Activated CD8-positive, alpha-beta memory T cell treated with anti-CD3 and anti-CD28 coated beads, Interleukin-2, amount 50 U/mL, for 1 hour (primary cell): ENCODE measurements around the gene DYRK1A.

Source experiments
- DNase-seq: peaks from one replicate; pipeline ENCODE4 v3.0.0-alpha.2; 2020; ENCODE audit errors: extremely low read depth

The DYRK1A gene

DNA sequence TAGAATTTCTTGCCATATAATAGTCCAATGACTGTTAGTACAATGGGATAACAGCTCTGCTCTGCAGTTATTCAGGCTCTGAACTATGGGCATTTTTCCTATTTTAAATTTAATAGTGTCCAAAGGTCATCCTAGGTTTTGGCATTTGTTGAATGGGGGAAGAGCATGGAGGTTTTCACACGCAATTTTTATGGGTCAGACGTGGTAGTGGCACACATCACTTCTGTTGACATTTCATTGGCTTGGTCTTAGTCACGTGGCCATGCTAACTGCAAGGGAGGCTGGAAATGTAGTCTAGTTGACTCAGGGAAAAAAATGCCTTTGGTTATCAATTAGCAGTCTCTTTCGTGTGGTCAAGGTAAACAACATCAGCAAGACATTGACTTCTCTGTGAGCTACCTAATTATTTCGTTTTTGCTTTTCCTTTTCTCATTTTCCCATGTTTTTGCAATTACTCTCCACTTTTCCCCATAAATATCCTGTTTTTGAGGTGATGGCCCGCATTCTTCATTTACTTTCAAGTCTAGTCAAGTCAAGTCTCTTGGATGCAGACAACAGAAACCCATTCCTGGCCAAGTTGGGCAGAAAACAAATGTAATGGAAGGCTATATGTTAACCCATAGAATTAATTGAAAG, 82.8 kb downstream of the DYRK1A start:
- no peak for DNase-seq

DNA sequence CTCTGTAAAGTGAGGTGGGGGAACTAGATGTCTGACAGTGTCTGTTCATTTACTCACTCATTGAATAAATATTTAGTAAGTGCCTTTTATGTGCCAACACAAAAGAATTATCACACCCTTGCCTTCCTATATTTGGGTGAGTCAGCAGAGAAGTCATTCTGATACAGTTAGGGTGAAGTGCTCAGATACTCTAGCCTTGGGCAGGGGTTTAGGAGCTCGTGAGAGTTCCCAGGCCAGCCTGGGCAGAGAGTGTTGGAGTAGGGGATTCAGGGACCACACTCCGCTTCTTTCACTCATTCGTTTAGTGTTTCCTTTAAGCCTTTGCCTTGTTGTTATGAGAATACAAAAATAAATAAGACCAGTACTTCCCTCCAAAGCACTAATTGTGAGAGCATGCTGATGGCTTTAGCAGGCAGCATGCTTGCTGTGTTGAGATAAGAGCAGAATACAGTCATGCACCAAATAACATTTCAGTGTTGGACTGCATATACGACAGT, 83.9 kb downstream of the DYRK1A start:
- DNase-seq = no peak

DNA sequence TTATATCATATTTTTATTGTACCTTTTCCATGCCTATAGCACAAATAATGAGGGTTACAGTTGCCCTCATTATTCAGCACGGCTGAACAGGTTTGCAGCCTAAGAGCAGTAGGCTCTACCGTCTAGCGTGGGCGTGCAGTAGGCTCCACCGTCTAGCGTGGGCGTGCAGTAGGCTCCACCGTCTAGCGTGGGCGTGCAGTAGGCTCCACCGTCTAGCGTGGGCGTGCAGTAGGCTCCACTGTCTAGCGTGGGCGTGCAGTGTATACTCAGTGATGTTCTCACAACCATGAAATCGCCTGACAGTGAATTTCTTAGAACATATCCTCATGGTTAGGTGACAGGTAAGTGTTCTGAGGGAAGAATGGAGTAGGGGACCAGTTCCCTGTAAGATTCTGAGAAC, 84.9 kb downstream of the DYRK1A start:
- no peak for DNase-seq

DNA sequence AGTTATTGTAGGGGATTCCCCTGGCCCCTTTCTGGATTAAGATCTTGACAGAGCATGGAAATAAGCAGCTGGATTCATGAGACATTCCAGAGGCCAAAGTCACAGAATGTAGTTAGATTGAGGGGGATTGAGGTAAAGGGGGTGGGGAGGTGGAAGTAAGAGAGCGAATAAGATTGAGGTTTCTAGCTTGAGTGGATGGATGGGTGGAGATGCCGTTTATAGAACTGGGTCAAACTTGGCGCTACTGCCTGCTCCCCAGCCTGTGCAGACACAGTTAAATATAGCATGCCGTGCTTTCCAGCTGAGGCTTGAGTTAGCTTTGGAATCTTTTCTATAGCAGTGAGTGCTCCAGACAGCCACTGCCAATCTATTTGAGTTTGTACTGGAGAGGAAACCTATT, 85.7 kb downstream of the DYRK1A start:
- DNase-seq = no peak

DNA sequence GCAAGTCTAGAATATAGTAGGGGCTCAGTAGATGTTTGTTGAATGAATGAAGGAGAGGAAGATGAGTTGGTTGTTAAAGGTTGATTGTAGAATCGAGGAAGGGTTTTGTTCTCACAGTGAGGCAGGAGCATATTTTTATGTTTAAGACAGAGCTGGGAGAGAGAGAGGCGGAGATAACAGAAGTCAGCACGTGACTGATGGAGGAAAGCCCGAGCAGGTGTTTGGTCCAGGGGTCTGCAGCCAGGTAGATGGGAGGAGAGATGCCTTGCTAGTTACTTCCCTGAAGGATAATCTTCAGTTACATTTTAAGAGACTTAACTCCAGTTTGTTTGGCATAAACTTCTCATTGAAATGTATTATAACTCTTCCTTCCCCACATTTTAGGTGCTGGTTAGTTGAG, 86.8 kb downstream of the DYRK1A start:
- DNase-seq = no peak

DNA sequence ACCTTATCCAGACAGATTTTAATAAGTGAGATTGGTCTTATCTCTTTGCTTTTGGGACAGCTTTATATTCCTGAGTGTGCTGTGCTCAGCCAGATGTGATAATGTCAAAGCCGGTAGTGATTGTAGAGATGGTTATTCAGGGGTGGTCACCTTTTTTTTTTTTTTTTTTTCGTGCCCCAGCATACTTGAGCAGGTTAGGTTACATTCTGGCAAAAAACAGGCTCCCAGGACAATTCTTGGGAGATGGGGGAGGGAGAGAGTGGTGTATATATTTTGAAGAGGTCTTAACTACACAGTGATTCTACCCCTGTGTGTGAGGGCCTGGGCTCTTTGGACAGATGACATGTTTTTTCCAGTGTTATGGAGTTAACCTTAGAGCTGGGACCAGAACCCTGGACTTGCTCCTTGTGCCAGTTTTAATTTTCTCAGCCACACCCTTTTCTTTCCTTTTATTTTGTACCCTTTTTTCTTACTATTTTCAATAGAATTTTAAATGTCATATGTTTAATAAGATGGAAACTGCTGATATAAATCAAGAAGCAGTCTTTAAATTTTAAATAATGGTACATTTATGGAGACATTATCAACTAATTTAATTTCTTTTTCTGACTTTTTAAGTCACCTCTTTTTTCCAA, 88.4 kb downstream of the DYRK1A start:
- no peak for DNase-seq

DNA sequence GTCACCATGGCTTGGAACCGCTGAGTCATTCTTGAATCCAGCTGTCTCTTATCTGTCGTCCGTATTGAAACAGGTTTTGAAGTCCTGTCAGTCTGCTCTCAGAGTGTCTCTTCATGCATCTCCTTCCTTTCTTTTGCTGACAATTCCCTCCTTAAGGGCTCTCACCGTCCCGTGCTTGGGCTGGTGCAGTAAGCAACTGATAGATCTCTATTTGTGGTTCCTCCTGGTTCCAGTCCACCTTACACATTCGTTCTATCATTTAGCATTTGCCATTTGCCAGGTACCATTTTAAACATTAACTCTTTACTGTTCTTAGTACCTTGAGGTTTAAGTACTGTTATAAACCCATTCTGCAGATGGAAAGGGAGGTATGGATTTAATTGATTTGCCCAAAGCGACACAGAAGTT, 88.9 kb downstream of the DYRK1A start:
- no peak for DNase-seq

DNA sequence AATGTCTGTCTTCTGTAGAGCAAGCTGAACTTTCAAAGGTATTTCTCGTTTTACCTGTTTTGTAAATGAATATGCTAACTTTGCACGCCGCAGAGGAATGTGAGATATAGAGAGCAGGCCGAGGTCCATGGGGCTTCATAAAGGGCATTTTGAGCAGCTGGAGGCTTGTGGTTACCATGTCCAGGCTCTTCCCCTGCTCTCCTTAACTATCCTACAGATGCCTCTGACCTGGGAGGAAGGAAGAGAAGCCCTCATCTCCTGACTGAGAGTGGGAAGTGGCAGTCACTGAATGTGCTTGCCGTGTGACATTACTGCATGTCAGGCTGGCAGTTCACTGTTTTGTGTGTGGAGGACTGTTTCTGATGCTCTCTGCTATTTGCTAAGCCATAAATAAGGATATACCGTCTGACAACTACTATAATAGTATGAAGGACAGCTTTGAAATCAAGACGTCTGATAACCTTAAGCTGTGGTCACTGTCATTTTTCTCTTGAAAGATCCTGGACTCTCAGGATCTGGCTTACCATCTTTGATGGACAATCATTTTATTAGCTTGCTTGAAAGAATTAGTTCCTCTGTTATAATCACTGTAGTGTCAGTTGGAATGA, 92.2 kb downstream of the DYRK1A start:
- DNase-seq = no peak

DNA sequence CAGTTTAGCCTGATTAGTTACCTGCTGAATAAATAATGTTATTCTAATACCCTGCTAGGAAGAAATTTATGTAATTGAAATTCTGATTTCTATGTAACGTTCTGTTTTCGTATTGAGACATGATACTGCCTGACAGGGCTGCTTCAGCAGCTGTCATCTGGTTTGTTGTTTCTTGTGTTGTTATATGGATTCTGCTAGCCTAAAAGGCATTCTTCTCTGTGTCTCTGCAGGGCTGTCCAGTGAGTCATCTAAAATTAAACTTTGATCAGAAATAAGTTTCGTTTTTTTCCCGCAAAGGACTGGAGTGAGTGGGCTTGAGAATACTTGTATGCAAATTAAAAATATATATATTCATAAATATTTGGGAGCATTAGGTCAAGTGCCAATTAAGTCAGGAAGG, 93.0 kb downstream of the DYRK1A start:
- DNase-seq = no peak

DNA sequence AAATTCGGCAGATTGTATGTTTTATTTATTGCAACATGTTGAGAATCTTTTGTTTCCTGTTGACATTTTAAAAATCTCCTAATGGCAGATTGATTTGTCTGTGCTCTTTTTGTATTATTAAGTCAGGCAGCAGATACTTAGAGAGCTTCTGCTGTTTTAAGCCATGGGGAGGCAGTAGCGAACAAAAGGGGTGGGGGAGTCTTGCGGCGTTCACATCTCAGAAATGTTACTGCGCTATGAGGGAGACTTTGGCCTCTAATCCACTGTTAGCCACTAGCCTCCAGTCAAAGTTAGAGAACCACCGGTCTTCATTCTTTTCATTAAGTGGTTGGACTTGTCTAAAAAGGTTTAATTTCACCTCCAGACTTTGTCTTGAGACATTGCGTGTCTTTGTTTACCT, 93.6 kb downstream of the DYRK1A start:
- no peak for DNase-seq

DNA sequence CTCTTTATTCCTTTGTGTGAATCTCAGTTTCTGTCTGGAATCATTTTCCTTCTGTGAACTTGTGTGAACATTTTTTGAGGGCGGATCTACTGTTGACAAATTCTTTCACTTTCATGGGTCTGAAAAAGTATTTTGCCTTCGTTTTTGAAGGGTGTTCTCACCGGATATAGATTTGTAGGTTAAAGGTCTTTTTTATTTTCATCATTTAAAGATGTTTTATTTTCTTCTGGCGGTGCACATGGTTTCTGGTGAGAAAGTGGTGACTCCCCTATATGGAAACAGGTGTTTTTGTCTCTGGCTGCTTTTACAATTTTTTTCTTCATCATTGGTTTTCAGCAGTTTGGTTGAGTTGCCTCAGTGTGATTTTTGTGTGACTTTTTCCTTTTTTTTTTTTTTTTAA, 94.9 kb downstream of the DYRK1A start:
- DNase-seq = no peak

DNA sequence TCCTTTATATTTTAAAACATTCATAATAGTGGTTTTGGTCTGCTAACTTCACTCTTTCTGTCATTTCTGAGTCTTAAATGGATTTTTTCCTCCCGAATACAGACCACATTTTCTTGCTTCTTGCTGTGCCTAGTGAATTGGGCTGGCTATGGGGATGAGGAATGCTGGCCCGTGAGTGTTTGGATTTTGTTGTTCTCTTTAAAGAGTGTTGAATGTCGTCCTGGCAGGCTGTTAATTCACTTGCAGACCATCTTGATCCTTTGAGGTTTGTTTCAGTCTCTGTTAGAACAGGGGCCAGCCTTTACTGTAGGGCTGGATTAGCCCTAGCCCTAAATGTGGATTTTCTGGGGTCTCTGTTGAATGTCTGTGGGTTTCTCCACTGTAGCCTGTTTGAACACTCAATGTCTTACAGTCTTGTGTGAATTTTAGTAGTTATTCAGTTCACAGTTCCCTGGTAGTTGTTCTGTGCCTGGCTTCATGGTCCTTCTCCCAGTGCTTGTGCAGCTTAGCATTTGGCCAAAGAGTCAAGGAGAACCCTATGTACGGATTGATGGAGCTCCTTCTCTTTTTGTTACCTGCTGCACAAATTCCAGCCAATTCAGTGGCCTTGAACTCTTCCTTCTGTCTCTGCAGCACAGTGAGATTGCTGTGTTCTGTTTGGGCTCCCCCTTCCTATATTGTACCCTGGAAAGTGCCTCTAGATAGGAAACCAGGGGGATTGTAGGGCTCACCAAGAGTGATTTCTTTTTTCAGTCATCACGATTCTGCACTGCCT, 95.7 kb downstream of the DYRK1A start:
- DNase-seq = no peak

DNA sequence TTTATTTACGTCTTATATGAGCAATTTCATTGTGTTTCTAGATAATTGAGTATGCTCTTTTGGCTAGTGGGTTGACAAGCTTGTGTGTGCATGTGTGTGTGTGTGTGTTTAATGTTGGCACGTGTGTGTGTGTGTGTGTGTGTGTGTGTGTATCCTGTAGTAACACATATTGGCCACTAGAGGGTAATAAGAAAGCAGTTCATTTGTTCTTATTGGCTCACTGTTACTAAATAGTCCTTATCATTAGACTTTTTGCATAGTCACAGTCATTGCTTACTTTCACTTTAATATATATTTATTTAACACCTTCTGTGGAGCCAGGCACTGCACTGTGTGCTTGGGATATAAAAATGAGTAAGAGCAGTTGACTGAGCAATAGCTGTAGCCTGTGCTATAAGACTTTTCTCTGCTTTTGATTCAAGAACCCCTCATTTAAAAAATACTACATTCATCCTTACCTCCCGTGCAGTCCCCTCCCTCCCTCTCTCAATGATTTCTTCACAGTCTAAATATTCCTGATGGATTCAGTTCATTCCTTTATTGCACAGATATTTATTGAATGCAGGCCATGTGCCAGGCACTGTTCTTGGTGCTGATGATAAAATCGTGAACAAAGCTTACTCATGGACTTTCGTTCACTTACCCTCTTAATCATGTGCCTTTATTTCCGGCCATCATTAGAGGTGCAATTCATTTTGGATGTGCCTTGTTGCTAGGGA, 96.7 kb downstream of the DYRK1A start:
- DNase-seq = no peak

DNA sequence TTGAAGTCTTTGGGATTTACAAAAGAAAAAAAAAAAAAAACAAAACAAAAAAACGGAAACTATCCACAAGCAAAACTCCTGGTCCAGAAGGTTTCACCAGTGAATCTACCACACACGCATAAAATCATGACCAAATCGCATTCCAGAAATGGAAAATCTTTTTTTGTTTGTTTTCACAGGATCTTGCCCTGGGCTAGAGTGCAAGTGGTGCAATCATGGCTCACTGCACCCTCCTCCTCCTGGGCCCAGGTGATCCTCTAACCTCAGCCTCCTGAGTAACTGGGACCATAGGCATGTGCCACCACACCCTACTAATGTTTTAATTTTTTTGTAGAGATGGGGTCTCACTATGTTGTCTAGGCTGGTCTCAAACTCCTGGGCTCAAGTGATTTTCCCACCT, 100.5 kb downstream of the DYRK1A start:
- no peak for DNase-seq

DNA sequence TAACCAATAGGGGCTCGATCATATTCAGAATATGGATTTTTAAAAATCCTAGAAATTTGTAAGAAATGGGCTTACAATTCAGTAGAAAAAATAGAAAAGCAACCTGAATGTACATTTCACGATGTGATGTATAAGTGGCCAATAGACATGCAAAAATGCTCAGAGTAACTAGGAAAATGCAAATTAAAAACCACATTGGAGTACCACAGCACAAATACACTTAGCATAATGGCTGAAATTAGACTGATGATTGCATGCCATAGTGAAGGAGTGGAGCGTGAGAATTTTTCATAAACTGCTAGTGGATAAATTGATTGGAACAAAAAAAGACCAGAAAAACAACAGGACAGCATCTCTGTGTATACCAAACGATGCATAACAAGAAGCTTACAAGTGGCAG, 102.3 kb downstream of the DYRK1A start:
- DNase-seq = no peak

DNA sequence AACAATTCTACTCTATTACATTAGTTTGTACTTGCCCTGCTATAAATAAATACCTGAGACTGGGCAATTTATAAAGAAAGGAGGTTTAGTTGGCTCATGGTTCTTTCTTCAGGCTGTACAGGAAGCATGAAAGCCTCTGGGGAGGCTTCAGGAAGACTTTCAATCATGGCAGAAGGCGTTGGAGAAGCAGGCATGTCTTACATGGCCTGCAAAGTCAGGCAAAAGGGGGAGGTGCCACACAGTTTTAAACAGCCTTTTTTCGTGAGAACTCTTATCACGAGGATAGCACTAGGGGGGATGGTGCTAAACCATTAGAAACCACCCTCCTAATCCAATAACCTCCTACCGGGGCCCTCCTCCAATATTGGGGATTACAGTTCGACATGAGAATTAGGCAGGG, 102.9 kb downstream of the DYRK1A start:
- DNase-seq = no peak

DNA sequence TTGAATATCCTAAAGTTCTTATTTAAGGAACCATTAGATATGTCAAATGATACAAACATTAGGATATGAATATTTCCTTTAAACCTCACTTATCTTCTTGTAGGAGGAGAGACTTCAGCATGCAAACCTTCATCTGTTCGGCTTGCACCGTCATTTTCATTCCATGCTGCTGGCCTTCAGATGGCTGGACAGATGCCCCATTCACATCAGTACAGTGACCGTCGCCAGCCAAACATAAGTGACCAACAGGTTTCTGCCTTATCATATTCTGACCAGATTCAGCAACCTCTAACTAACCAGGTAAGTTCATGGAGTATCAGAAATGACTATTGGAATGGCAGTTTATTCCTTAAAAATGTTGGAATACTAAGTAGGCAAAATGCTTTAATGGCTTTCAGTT, 106.0 kb downstream of the DYRK1A start:
- DNase-seq = no peak

DNA sequence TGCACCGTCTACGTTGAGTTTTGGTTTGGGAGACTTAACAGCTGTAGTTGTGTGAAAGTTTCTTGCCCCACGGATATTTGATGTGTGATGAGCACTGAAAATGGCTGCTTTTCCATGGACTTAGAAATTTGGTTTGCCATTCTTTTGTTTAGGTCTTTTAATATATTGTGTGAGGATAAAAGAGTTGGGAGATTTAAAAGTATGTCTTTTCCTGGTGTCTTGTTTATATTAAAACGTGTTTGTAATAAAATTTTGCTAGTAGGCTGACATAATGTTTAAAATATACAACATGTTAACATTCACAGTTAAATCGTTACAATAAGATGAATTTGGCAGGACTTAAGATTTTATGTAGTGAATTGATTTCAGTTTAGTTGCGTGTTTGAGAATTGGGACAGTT, 106.9 kb downstream of the DYRK1A start:
- no peak for DNase-seq

DNA sequence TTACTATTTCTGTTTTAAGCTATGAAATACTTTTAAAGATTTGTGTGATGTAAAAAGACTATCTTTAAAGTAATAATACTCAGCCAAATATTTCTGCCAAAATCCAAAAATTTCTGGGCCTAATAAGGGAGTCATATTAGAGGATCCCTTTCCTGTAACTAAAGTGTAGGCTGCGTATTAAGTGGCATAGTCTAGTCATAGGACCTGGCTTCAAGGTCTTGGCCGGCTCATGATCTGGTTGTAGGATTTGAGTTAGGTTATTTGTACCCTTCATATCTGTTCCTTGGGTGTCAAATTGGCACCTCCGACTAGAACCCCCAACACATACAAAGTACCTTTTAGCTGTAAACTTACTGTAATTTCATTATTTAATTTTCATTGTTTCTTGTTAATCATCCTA, 107.8 kb downstream of the DYRK1A start:
- DNase-seq = no peak

DNA sequence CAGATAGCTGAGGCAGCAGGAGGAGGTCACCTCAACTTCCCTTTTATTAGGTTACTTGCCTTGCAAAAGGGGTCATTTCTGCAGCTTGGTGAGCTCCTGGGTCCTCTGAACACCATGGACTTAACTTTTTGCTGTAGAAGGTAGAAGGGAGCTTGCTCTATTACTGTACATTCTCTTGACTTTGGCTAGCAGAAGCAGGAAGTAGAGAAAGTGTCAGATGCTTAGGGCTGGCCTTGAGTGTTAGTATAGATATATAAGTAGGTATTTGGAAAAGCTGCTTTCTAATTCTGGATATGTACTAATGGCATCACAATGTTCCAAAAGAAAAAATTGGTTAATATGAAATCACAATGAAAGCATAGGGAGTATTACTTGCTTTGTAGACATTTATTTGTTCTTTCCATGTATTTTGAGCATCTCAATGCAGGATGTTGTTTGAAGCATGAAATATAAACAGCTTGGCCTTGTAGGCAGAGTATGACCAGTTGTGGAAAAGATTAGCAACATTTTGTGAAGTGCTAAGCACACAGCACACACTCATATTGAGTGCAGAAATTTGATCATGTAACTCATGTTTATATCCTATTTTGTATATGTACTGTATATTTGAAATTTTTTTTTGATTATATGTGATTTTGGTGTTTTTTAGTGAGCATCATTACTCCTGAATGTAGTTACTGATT, 108.8 kb downstream of the DYRK1A start:
- DNase-seq = no peak

DNA sequence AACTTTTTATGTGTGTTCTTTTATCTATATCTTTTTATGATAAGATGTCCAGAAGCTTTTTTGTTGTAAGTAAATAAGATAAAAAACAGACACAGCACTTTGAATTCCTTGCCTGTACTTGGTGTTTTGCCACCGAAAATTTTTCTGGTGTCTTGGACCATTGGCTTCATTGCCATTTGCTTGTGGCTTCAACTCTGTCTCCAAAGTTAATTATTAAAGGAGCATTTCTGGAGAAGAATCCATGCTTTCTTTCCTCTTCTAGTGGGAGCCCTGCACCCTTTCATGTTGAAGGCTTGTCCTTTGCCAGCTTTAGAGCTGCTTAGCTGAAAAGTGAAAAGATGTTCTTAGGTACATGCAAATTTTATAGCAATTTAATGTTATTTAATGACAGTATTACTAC, 112.2 kb downstream of the DYRK1A start:
- no peak for DNase-seq
